Fibroblast of the aortic adventitia (primary cell): ENCODE results near the gene BARX2. TPM values are rescaled to one million over a fixed set of nuclear protein-coding genes. Genes with fewer than 3 reads are reported as not detected.

Experiments used
- DNase-seq: peaks from one replicate; pipeline ENCODE4 v3.0.0-alpha.2; 2010; ENCODE audit warnings: low read depth
- H3K4me3 ChIP-seq: 2 replicates; pipeline ENCODE4 v1.5.1; 2011; ENCODE audit warnings: low read depth, mild to moderate bottlenecking, control low read depth, low read length, moderate library complexity
- total RNA-seq: library from RNA; depleted of rRNA; stranded (reverse); fragments of >200 nt; gene quantifications from 2 replicates; pipeline ENCODE4 v1.2.3, GENCODE V29; 2012; ENCODE audit warnings: low replicate concordance
- TF ChIP-seq, protein P1 (sequence below): IDR thresholded peaks from 2 replicates; pipeline ENCODE4 v1.5.1; 2011; ENCODE audit warnings: mild to moderate bottlenecking, low read length, control low read depth, inconsistent platforms; ENCODE audit not compliant: insufficient read depth

The BARX2 gene
- total RNA-seq, 1 donor = not detected

DNA sequence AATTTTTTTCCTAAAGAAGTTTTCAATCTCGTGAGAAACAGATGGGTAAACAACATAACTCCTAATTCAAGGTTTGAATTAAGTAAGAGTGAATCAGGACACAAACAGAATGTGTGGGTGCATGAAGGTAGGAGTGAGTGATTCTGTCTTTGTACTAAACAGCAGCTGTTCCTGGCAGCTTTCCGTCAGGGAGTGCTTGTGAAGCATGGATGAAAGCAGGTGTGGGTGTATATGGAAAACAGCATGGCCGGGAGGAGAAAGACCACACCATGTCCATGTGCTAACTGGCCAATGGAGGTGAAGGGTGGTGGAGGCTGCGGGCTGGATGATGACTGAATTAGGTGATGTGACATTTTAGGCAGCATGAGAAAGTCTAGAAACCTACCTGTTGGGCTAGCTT, 49.6 kb downstream of the BARX2 start:
- no peak for DNase-seq
- TF ChIP-seq, protein P1, sequence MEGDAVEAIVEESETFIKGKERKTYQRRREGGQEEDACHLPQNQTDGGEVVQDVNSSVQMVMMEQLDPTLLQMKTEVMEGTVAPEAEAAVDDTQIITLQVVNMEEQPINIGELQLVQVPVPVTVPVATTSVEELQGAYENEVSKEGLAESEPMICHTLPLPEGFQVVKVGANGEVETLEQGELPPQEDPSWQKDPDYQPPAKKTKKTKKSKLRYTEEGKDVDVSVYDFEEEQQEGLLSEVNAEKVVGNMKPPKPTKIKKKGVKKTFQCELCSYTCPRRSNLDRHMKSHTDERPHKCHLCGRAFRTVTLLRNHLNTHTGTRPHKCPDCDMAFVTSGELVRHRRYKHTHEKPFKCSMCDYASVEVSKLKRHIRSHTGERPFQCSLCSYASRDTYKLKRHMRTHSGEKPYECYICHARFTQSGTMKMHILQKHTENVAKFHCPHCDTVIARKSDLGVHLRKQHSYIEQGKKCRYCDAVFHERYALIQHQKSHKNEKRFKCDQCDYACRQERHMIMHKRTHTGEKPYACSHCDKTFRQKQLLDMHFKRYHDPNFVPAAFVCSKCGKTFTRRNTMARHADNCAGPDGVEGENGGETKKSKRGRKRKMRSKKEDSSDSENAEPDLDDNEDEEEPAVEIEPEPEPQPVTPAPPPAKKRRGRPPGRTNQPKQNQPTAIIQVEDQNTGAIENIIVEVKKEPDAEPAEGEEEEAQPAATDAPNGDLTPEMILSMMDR = no peak
- no peak overlapping the region for H3K4me3 ChIP-seq

DNA sequence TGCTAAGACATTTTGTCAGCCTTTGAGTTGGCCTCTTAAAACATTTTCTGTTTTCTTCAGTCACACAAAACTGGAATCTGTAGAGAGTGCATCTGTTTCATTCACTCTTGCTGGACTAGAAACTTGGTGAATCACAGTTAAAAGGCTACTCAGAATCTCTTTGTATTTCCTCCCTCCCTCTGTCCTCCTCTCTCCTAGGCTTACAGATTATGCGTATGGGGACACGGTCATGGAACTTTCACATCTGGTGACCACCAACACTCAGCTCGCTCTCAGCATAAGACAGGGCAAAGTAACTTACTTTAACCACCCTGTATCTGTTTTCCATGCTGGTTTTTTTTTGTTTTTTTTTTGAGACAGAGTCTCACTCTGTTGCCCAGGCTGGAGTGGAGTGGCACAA, 50.4 kb downstream of the BARX2 start:
- TF ChIP-seq, protein P1 = no peak
- no peak overlapping the region for H3K4me3 ChIP-seq
- DNase-seq = no peak

DNA sequence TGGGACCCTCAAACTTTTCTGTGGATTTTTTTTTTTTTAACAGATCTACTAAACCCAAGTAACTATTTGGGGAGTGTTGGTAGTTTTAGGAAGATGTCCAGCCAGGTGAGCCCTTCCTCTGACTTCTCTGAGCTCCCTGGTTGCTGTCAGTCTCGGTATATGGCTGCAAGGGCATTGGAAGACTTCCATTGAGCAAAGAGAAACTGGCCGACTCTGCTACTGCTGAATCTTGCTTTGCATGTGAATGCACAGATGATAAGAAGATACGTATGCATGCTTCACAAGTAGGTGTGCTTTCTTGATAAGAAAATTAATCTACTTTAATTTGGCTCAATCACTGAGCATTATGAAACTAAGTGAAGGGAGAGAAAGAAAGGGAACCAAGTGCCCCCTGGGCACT, 51.1 kb downstream of the BARX2 start:
- no peak for DNase-seq
- H3K4me3 ChIP-seq = no peak overlapping the region
- TF ChIP-seq, protein P1 = no peak

DNA sequence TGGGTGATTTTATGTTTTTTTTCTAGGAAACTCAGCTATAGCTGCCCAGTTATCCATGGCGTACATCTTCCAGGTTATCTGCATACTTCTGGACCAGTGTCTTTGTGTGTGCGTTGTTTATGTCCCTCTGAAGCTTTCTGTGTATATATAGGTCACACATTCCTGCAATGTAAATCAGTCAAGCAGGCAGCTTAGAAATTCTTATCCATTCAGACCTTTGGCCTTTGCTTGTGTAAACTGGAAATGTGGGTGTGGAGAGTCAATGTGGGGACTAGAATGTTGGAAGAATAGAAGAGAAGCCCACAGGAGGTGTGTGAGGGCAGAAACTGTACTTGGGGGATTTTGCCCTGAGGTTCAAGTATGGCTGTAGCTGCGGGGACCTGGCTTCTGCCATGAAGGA, 51.7 kb downstream of the BARX2 start:
- no peak for DNase-seq
- H3K4me3 ChIP-seq = no peak overlapping the region
- TF ChIP-seq, protein P1 = no peak

DNA sequence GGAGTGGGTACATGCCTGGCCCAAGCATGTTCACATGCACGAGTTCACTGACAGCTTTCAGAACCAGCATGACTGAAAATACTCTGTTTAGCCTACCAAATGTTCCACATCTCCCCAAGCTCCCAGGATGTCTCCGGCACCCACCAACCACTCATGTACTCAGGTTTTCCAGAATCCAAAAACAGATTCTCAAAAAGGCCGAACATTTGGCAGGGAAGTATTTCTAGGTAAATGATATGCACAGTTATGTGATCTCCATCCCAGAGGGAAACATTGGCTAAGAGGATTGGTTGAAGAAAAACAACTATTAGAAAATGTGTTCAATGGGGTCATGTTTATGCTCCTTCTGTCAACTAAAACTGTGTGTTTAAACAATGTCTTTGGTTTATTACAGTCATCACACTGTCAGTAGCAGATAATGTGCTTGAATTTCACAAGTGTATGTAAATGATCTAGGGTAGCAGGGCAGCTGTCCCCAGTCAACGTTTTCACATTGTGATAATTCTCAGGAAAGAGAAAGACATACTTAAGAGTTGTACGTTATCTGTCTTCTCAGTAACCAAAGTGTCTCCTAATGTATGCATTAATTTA, 52.3 kb downstream of the BARX2 start:
- TF ChIP-seq, protein P1 = no peak
- no peak overlapping the region for H3K4me3 ChIP-seq

DNA sequence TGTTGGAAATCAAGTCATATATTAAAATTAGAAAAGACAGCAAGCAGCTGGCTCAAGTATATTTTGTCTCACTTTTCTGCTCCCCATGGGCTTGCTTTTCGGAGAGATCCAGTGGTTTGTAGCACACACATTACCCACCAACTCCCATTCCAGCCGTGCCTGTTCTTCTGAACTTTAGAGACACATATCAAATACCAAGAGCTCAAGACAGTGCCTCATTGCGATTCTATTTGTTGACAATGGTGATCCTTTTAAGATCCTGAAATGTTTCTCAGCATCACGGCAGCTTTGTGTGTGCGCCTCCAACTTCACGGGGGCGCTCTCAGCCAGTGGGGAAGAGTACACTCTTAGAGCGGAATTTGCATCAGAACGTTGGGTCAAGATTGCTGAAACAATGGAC, 52.9 kb downstream of the BARX2 start:
- TF ChIP-seq, protein P1 = no peak

More for the DNA sequence above, 52.3 kb downstream of the BARX2 start:
- DNase-seq = no peak

More for the DNA sequence above, 52.9 kb downstream of the BARX2 start:
- DNase-seq = no peak
- H3K4me3 ChIP-seq = no peak overlapping the region
